Upper lobe of right lung (tissue), 1 donor: ENCODE results near the gene PTPN4. TPM values are rescaled to one million over a fixed set of nuclear protein-coding genes. Genes with fewer than 3 reads are reported as not detected.

Experiments used
- ATAC-seq: fragments of 200-7000 bp; cut with Tn5 transposase; one replicate; pipeline ENCODE4 v1.9.1; 2020; ENCODE audit warnings: mild to moderate bottlenecking, moderate library complexity
- DNase-seq: peaks from one replicate; pipeline ENCODE4 v3.0.0-alpha.2; 2020
- H3K27ac ChIP-seq: fragments of 200-600 bp; one replicate; pipeline ENCODE4 v1.8.0; 2022
- H3K27me3 ChIP-seq: fragments of 200-600 bp; one replicate; pipeline ENCODE4 v1.8.0; 2022; ENCODE audit warnings: mild to moderate bottlenecking
- H3K36me3 ChIP-seq: fragments of 200-600 bp; one replicate; pipeline ENCODE4 v1.8.0; 2022
- H3K4me1 ChIP-seq: fragments of 200-600 bp; one replicate; pipeline ENCODE4 v1.8.0; 2022
- H3K4me3 ChIP-seq: fragments of 200-600 bp; one replicate; pipeline ENCODE4 v1.8.0; 2022; ENCODE audit warnings: mild to moderate bottlenecking
- H3K9me3 ChIP-seq: fragments of 200-600 bp; one replicate; pipeline ENCODE4 v1.8.0; 2022
- CTCF ChIP-seq: fragments of 200-600 bp; IDR thresholded peaks from one replicate; pipeline ENCODE4 v1.8.0; 2022; ENCODE audit warnings: antibody characterized with exemption
- intact Hi-C: fragments of 100-400 bp; cut with DNase I; formaldehyde crosslinking; loops from one replicate; pipeline ENCODE4 v1.11.0; 2022
- total RNA-seq: library from RNA; stranded (reverse); fragmentation: NEBNext Ultra II Directional; extraction: Animal tissue kit (Norgen Biotek cat#: 25700); gene quantifications from one replicate; pipeline ENCODE4 v1.2.1, GENCODE V29; 2021
- donor health status: DM: no; HTN: yes; CAD: no; lungs with severe emphysema.

The PTPN4 gene
- total RNA-seq, 1 donor from 2014 or later: 45.4 TPM

- Histone ChIP-seq H3K4me1 (no peaks in the 10 kb centered on the region), H3K27me3 (no peaks in the 10 kb centered on the region), H3K9me3 (no peaks in the 10 kb centered on the region), H3K4me3 (no peak overlapping the region), H3K36me3 (no peaks in the 10 kb centered on the region), H3K27ac (no peak overlapping the region)
- ATAC-seq: no peak
- intact Hi-C loops: no loop called here
- DNase-seq: no peak
- no peak for TF ChIP-seq CTCF
These were observed 113.9 kb downstream of the PTPN4 start for GRCh38 chr2:119873350-119874315.

GRCh38 chr2:119879502-119879901 is 119.8 kb downstream of the PTPN4 start:
- Histone ChIP-seq H3K27ac (no peak overlapping the region), H3K36me3 (no peaks in the 10 kb centered on the region), H3K9me3 (no peaks in the 10 kb centered on the region), H3K4me3 (no peak overlapping the region), H3K27me3 (no peaks in the 10 kb centered on the region), H3K4me1 (no peaks in the 10 kb centered on the region)
- ATAC-seq (no peak), DNase-seq (no peak)
- TF ChIP-seq CTCF: no peak
- intact Hi-C loops: no loop called here

- no peak overlapping the region for H3K4me3 ChIP-seq
- H3K4me1 ChIP-seq: no peaks in the 10 kb centered on the region
- no peak overlapping the region for H3K27ac ChIP-seq
- H3K27me3 ChIP-seq: no peaks in the 10 kb centered on the region
- no peak for DNase-seq
- H3K9me3 ChIP-seq: no peaks in the 10 kb centered on the region
- no peak for TF ChIP-seq CTCF
- no peak for ATAC-seq
- H3K36me3 ChIP-seq: no peaks in the 10 kb centered on the region
- intact Hi-C loops: no loop called here
These were observed 129.0 kb downstream of the PTPN4 start for GRCh38 chr2:119888680-119889079.

- ATAC-seq: no peak
These were observed 138.1 kb downstream of the PTPN4 start for GRCh38 chr2:119897736-119898395.

GRCh38 chr2:119901013-119901412 is 141.3 kb downstream of the PTPN4 start:
- DNase-seq (no peak), ATAC-seq (no peak)
- Histone ChIP-seq H3K27ac (no peak overlapping the region), H3K27me3 (no peaks in the 10 kb centered on the region), H3K4me3 (no peak overlapping the region), H3K4me1 (no peaks in the 10 kb centered on the region), H3K9me3 (no peaks in the 10 kb centered on the region), H3K36me3 (peaks cover 18% of the 10 kb centered on the region)
- intact Hi-C loops: no loop called here
- TF ChIP-seq CTCF: no peak

More at GRCh38 chr2:119897736-119898395, 138.1 kb downstream of the PTPN4 start:
- Histone ChIP-seq H3K36me3 (peaks cover 19% of the 10 kb centered on the region), H3K27ac (no peak overlapping the region), H3K27me3 (no peaks in the 10 kb centered on the region), H3K4me3 (no peak overlapping the region), H3K9me3 (no peaks in the 10 kb centered on the region), H3K4me1 (no peaks in the 10 kb centered on the region)
- intact Hi-C loops: no loop called here
- no peak for TF ChIP-seq CTCF
- DNase-seq: no peak
